GM23338 (cell line): Measurements from ENCODE around the gene CEACAM19.

Experiments used
- CREB1 ChIP-seq: fragments of 250-450 bp; sonication (Bioruptor Pico); IDR thresholded peaks from 2 replicates; pipeline ENCODE4 v1.5.0; 2020; ENCODE audit warnings: low read depth, mild to moderate bottlenecking, moderate library complexity
- EZH2 ChIP-seq: fragments of 200-600 bp; sonication (generic); IDR thresholded peaks from one replicate; pipeline ENCODE4 v1.8.0; 2017; ENCODE audit warnings: antibody characterized with exemption, mild to moderate bottlenecking, low read depth; ENCODE audit not compliant: unreplicated experiment
- EZH2phosphoT487 ChIP-seq: fragments of 200-600 bp; sonication (generic); IDR thresholded peaks from one replicate; pipeline ENCODE4 v1.8.1; 2018; ENCODE audit warnings: antibody characterized with exemption; ENCODE audit not compliant: unreplicated experiment
- JUNB ChIP-seq: IDR thresholded peaks from one replicate; pipeline ENCODE4 v1.6.1; 2016; ENCODE audit warnings: antibody characterized with exemption; ENCODE audit not compliant: unreplicated experiment
- NANOG ChIP-seq: IDR thresholded peaks from 2 replicates; pipeline ENCODE4 v1.6.1; 2016; ENCODE audit warnings: antibody characterized with exemption, borderline replicate concordance
- POLR2AphosphoS5 ChIP-seq: IDR thresholded peaks from 2 replicates; pipeline ENCODE4 v1.6.1; 2016; ENCODE audit warnings: antibody characterized with exemption, low read depth
- ZNF114 ChIP-seq: fragments of 250-450 bp; sonication (Bioruptor Pico); IDR thresholded peaks from 2 replicates; pipeline ENCODE4 v1.5.0; 2020; ENCODE audit warnings: mild to moderate bottlenecking, moderate library complexity
- ZNF331 ChIP-seq: fragments of 250-450 bp; sonication (Bioruptor Pico); IDR thresholded peaks from 2 replicates; pipeline ENCODE4 v1.5.0; 2020; ENCODE audit warnings: low read depth, mild to moderate bottlenecking, moderate library complexity
- TF ChIP-seq, protein P1 (sequence below), 2 experiments: fragments of 200-600 bp in 1 of 2; sonication (generic) in 1 of 2; conservative IDR thresholded peaks; 2 replicates each; pipeline versions ENCODE4 v1.5.1 to v1.6.1; 2016 to 2017; ENCODE audit warnings: antibody characterized with exemption in 2 of 2, low read depth in 2 of 2, mild to moderate bottlenecking in 2 of 2, moderate library complexity in 1 of 2
- TF ChIP-seq, protein P2 (sequence below): IDR thresholded peaks from one replicate; pipeline ENCODE4 v1.6.1; 2018; ENCODE audit warnings: antibody characterized with exemption; ENCODE audit not compliant: unreplicated experiment
- TF ChIP-seq, protein P3 (sequence below): IDR thresholded peaks from 2 replicates; pipeline ENCODE4 v1.6.1; 2016; ENCODE audit warnings: antibody characterized with exemption

DNA sequence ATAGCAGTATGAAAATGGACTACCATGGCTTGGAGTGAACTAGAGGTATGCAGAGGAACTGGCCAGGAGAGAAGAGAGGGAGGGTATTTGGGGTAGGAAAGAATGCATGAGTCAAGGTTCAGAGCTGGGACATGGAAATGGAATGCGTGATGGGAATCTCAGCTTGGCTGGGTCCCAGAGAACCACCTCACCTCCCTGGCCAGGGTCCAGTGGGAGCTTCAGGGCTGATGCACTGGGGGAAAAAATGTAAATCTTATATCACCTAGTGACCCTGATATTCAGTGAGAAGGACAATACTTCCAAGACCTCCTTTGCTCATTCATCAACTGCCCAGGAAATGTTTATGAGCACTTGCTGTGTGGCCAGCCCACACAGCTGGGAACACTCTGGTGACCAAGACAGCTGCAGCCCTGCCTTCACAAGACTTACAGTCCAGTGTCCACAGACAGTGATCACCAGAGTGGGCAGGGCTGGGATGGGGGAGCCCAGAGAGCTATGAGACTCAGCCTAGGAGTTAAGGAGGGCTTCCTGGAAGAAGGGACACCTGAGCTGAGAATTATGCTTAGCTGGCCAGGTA lies 45.1 kb upstream of the CEACAM19 start:
- TF ChIP-seq, protein P1, sequence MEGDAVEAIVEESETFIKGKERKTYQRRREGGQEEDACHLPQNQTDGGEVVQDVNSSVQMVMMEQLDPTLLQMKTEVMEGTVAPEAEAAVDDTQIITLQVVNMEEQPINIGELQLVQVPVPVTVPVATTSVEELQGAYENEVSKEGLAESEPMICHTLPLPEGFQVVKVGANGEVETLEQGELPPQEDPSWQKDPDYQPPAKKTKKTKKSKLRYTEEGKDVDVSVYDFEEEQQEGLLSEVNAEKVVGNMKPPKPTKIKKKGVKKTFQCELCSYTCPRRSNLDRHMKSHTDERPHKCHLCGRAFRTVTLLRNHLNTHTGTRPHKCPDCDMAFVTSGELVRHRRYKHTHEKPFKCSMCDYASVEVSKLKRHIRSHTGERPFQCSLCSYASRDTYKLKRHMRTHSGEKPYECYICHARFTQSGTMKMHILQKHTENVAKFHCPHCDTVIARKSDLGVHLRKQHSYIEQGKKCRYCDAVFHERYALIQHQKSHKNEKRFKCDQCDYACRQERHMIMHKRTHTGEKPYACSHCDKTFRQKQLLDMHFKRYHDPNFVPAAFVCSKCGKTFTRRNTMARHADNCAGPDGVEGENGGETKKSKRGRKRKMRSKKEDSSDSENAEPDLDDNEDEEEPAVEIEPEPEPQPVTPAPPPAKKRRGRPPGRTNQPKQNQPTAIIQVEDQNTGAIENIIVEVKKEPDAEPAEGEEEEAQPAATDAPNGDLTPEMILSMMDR (conservative IDR thresholded peaks at IDR 0.05; ENCODE audit: low read depth in 2 of 2) = no peak
- no peak for TF ChIP-seq EZH2
- TF ChIP-seq POLR2AphosphoS5 = no peak
- no peak for TF ChIP-seq EZH2phosphoT487
- TF ChIP-seq CREB1 (CRISPR knock-in tag) = no peak
- no peak for TF ChIP-seq NANOG
- no peak for TF ChIP-seq JUNB
- TF ChIP-seq, protein P2, sequence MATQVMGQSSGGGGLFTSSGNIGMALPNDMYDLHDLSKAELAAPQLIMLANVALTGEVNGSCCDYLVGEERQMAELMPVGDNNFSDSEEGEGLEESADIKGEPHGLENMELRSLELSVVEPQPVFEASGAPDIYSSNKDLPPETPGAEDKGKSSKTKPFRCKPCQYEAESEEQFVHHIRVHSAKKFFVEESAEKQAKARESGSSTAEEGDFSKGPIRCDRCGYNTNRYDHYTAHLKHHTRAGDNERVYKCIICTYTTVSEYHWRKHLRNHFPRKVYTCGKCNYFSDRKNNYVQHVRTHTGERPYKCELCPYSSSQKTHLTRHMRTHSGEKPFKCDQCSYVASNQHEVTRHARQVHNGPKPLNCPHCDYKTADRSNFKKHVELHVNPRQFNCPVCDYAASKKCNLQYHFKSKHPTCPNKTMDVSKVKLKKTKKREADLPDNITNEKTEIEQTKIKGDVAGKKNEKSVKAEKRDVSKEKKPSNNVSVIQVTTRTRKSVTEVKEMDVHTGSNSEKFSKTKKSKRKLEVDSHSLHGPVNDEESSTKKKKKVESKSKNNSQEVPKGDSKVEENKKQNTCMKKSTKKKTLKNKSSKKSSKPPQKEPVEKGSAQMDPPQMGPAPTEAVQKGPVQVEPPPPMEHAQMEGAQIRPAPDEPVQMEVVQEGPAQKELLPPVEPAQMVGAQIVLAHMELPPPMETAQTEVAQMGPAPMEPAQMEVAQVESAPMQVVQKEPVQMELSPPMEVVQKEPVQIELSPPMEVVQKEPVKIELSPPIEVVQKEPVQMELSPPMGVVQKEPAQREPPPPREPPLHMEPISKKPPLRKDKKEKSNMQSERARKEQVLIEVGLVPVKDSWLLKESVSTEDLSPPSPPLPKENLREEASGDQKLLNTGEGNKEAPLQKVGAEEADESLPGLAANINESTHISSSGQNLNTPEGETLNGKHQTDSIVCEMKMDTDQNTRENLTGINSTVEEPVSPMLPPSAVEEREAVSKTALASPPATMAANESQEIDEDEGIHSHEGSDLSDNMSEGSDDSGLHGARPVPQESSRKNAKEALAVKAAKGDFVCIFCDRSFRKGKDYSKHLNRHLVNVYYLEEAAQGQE = no peak
- TF ChIP-seq ZNF114 (CRISPR knock-in tag) = no peak
- TF ChIP-seq ZNF331 = no peak
- TF ChIP-seq, protein P3, sequence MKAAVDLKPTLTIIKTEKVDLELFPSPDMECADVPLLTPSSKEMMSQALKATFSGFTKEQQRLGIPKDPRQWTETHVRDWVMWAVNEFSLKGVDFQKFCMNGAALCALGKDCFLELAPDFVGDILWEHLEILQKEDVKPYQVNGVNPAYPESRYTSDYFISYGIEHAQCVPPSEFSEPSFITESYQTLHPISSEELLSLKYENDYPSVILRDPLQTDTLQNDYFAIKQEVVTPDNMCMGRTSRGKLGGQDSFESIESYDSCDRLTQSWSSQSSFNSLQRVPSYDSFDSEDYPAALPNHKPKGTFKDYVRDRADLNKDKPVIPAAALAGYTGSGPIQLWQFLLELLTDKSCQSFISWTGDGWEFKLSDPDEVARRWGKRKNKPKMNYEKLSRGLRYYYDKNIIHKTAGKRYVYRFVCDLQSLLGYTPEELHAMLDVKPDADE = no peak
